Prostate gland (tissue), 2 donors: Measurements from ENCODE around the gene ATP8B2. TPM values are rescaled to one million over a fixed set of nuclear protein-coding genes. Genes with fewer than 3 reads are reported as not detected.
"Not testable (repeated sequence)": the region's sequence is repeated elsewhere in the genome, so short reads cannot be mapped to it uniquely, and the experiment has no call there.

Source experiments
- DNase-seq: peaks from one replicate; pipeline ENCODE4 v3.0.0-alpha.2; 2019; ENCODE audit warnings: low spot score
- H3K27ac ChIP-seq, 2 donors: fragments of 200-600 bp; sonication (generic); 2 replicates each; pipeline ENCODE4 v1.5.1; 2017 to 2019
- H3K27me3 ChIP-seq: fragments of 200-600 bp; sonication (generic); replicated peaks from 2 replicates; pipeline ENCODE4 v1.5.1; 2019; ENCODE audit not compliant: insufficient read depth
- H3K36me3 ChIP-seq, 2 donors: fragments of 200-600 bp; sonication (generic); 1 replicate in 1 of 2; 2 replicates in 1 of 2; pipeline versions ENCODE4 v1.5.1 to v1.8.1; 2017 to 2019
- H3K4me1 ChIP-seq: fragments of 200-600 bp; sonication (generic); replicated peaks from 2 replicates; pipeline ENCODE4 v1.5.1; 2019
- H3K4me3 ChIP-seq, 2 donors: fragments of 200-600 bp; sonication (generic); 2 replicates each; pipeline ENCODE4 v1.5.1; 2017 to 2019
- H3K9me3 ChIP-seq: fragments of 200-600 bp; sonication (generic); 2 replicates; pipeline ENCODE4 v1.5.1; 2017
- CTCF ChIP-seq, 4 experiments: fragments of 200-600 bp in 2 of 4; fragments of 450-650 bp in 2 of 4; sonication (generic) in 2 of 4; IDR thresholded peaks; 1 replicate in 3 of 4; 2 replicates in 1 of 4; pipeline ENCODE4 v1.5.1; 2016 to 2019; ENCODE audit warnings: antibody characterized with exemption in 4 of 4, mild to moderate bottlenecking in 2 of 4, moderate library complexity in 2 of 4
- POLR2A ChIP-seq: fragments of 450-650 bp; IDR thresholded peaks from one replicate; pipeline ENCODE4 v1.6.1; 2016; ENCODE audit warnings: antibody characterized with exemption, mild to moderate bottlenecking
- POLR2AphosphoS5 ChIP-seq: sonication (generic); formaldehyde crosslinking; IDR thresholded peaks from one replicate; pipeline ENCODE4 v1.6.1; 2017; ENCODE audit warnings: antibody characterized with exemption
- WGBS: methylation state at CpG from one replicate; pipeline ENCODE4 v1.1.5; 2018; 5-methylcytosine and 5-hydroxymethylcytosine counted together
- intact Hi-C: fragments of 100-400 bp; cut with DNase I; formaldehyde crosslinking; loops from one replicate; pipeline ENCODE4 v1.14.2; 2022
- total RNA-seq, 2 donors: library from RNA; depleted of rRNA; stranded (reverse); fragments of >200 nt; gene quantifications; one replicate each; pipeline ENCODE4 v1.1.0, GENCODE V29; 2016

Gene ATP8B2
- total RNA-seq, 2 donors from 2014 or later = 88.9 to 171 TPM

- WGBS = 98% methylated on average over 5 of the region's 5 CpGs
- Histone ChIP-seq H3K4me3 (no peak overlapping the region), H3K4me1 (peaks cover 6% of the 10 kb centered on the region), H3K27ac (no peak overlapping the region), H3K27me3 (no peaks in the 10 kb centered on the region), H3K36me3 (peaks cover 0 to 3% of the 10 kb centered on the region in 2 donors), H3K9me3 (no peaks in the 10 kb centered on the region)
- intact Hi-C loops = loop anchor here (10.0 kb wide), 1 partner anchor 51 kb away; the partner anchor contains the start of gene IL6R
- no peak for DNase-seq
- TF ChIP-seq POLR2A (no peak), CTCF (IDR thresholded peaks at IDR 0.05) (no peak), POLR2AphosphoS5 (no peak)
Observed at GRCh38 chr1:154353966-154354365, 28.6 kb downstream of the ATP8B2 start.

GRCh38 chr1:154358519-154358918 is 33.2 kb downstream of the ATP8B2 start:
- Histone ChIP-seq H3K27me3 (no peaks in the 10 kb centered on the region), H3K27ac (no peak overlapping the region), H3K36me3 (no peaks in the 10 kb centered on the region), H3K4me1 (no peaks in the 10 kb centered on the region), H3K4me3 (no peak overlapping the region), H3K9me3 (no peaks in the 10 kb centered on the region)
- TF ChIP-seq CTCF (IDR thresholded peaks at IDR 0.05) (no peak), POLR2A (no peak), POLR2AphosphoS5 (no peak)
- 93% methylated on average over 8 of the region's 8 CpGs for WGBS
- intact Hi-C loops = loop anchor here (10.0 kb wide), 1 partner anchor 46 kb away; the partner anchor contains the start of gene IL6R
- DNase-seq = no peak

- DNase-seq = no peak
- TF ChIP-seq CTCF (IDR thresholded peaks at IDR 0.05) (no peak), POLR2A (no peak), POLR2AphosphoS5 (no peak)
- Histone ChIP-seq H3K4me3 (no peak overlapping the region), H3K9me3 (no peaks in the 10 kb centered on the region), H3K27me3 (no peaks in the 10 kb centered on the region), H3K4me1 (no peaks in the 10 kb centered on the region), H3K27ac (no peak overlapping the region), H3K36me3 (no peaks in the 10 kb centered on the region)
- intact Hi-C loops = no loop called here
Observed at GRCh38 chr1:154360288-154360687, 35.0 kb downstream of the ATP8B2 start.

- WGBS = 86% methylated on average over 5 of the region's 5 CpGs
- intact Hi-C loops, H3K4me1 ChIP-seq, H3K4me3 ChIP-seq, H3K9me3 ChIP-seq, DNase-seq, H3K36me3 ChIP-seq, H3K27me3 ChIP-seq, H3K27ac ChIP-seq: not testable (repeated sequence)
Observed at GRCh38 chr1:154360881-154361280, 35.6 kb downstream of the ATP8B2 start.

GRCh38 chr1:154361357-154361756 is 36.0 kb downstream of the ATP8B2 start:
- H3K27me3 ChIP-seq = no peaks in the 10 kb centered on the region
- no peak overlapping the region for H3K4me3 ChIP-seq
- H3K4me1 ChIP-seq = no peaks in the 10 kb centered on the region
- 77% methylated on average over 3 of the region's 3 CpGs for WGBS
- intact Hi-C loops = no loop called here
- DNase-seq = no peak
- no peak for TF ChIP-seq POLR2AphosphoS5
- H3K36me3 ChIP-seq = no peaks in the 10 kb centered on the region
- H3K9me3 ChIP-seq = no peaks in the 10 kb centered on the region
- H3K27ac ChIP-seq = no peak overlapping the region

GRCh38 chr1:154371436-154371835 is 46.1 kb downstream of the ATP8B2 start:
- Histone ChIP-seq H3K27me3 (no peaks in the 10 kb centered on the region), H3K4me1 (no peaks in the 10 kb centered on the region), H3K36me3 (no peaks in the 10 kb centered on the region), H3K4me3 (no peak overlapping the region), H3K27ac (no peak overlapping the region), H3K9me3 (no peaks in the 10 kb centered on the region)
- no peak for DNase-seq
- intact Hi-C loops = no loop called here
- TF ChIP-seq CTCF (IDR thresholded peaks at IDR 0.05) (no peak), POLR2AphosphoS5 (no peak), POLR2A (no peak)
- WGBS = 71% methylated on average over 6 of the region's 6 CpGs

GRCh38 chr1:154373777-154374357 is 48.5 kb downstream of the ATP8B2 start:
- H3K9me3 ChIP-seq, intact Hi-C loops, H3K36me3 ChIP-seq, H3K4me1 ChIP-seq, DNase-seq, H3K27me3 ChIP-seq, H3K4me3 ChIP-seq, H3K27ac ChIP-seq: not testable (repeated sequence)
- WGBS = 85% methylated on average over 7 of the region's 7 CpGs
